ENCODE measurements around the gene TDP1. TPM values are rescaled to one million over a fixed set of nuclear protein-coding genes. Genes with fewer than 3 reads are reported as not detected.
A peak's percentile ranks its signal among the peaks of the same experiment; 100 is the strongest.
"Not testable (repeated sequence)": the region's sequence is repeated elsewhere in the genome, so short reads cannot be mapped to it uniquely, and the experiment has no call there.

Gene TDP1
- polyA plus RNA-seq, 1 donor: 29.4 TPM

DNA sequence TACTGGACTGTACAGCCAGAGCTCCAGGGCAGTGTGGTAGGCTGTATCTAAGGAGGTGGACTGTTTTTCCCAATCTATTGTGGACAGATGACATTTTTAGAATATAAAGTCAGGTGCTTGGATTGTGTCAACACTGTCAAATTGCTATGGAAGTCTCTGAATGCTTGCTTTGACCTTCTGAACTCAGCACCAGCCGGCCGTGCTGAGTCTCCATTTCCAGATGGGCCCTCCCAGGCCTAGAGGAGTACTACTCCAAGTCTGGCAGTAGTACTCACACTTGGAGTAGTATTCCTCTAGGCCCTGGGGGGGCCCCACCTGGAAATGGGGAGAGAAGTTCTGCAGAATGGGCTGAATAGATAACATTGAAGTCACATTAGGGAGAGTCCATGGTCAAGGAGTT, 89.9 kb downstream of the TDP1 start:
- DNase-seq: no peak

DNA sequence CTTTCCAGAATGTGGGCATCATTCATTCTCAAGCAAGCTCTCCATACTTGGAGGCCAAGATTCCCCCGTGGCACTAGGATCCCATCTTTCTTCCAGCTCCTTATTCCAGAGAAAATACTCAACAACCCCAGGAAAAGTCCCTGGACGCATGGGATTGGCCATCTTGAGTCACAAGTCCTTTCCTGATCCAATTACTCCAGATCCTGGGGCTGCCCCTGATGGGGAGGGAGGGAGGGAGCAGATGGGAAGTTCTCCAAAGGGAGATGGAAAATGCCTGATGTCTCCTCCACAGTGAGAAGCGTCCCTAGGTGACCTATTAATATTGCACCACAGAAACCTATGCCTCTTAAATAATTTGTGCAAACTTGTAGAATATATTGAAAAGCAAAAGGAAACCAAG, 93.7 kb downstream of the TDP1 start:
- no peak for DNase-seq

DNA sequence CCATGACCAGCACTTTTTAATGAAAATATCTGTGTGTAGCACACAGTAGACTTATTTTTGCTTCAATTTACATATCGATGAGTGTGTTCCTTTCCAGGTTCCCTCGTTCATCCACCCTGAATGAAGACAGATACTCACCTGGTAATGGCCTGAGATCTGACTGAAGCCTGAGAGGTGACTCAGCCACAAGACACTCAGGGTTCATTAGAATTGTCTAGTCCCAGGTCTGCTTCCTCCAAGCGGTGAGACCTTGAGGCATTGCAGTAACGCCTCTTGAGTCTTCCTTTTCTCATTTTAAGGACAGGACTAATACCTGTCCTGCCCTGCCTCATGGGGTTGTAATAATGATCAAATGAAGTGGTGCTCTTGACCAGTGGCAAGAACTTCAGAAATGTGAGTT, 94.5 kb downstream of the TDP1 start:
- no peak for DNase-seq

DNA sequence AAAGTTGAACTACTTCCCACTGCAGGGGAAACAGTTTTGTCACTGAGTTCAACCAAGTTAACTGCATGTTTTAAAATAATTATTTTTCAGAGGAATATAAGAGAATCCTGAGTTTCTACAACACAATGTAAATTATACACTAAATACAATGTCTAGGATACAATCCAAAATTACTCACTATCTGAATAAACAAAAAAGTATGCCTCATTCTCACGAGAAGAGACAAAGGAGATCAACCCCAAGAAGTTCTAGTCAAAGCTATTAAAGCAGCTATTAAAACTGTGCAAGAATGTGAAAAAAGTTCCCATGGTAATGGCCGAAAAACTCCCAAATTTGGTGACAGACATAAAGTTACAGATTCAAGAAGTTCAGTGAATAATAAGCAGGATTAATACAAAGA, 97.3 kb downstream of the TDP1 start:
- no peak for DNase-seq

DNA sequence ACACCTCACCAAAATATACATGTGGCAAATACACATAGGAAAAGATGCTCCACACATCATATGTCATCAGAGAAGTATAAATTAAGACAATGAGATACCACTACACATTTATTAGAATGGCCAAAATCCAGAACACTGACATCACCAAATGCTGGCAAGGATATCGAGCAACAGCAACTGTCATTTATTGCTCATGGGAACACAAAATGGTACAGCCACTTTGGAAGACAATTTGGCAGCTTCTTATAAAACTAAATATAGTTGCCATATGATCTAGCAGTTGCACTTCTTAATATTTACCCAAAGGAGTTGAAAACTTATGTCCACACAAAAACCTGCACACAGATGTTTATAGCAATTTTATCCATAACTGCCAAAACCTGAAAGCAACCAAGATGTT, 99.1 kb downstream of the TDP1 start:
- no peak for DNase-seq

DNA sequence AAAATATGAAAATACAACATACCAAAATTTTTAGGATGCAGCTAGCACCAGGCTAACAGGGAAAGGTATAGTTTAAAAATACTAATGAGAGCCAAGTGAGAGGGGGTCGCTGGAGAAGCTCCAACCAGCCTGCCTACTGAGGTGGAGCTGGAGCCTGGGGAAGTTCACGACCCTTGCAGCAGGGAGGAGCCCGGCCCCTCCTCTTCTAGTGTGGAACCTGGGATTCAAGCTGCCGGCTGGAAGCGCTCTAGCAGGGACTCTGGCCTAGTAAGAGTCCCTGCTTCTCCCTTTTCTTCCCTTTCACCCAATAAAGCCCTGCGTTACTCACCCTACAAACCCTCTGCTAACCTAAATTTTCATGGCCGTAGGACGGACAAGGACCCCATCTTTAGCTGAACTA, 101.1 kb downstream of the TDP1 start:
- DNase-seq: no peak

DNA sequence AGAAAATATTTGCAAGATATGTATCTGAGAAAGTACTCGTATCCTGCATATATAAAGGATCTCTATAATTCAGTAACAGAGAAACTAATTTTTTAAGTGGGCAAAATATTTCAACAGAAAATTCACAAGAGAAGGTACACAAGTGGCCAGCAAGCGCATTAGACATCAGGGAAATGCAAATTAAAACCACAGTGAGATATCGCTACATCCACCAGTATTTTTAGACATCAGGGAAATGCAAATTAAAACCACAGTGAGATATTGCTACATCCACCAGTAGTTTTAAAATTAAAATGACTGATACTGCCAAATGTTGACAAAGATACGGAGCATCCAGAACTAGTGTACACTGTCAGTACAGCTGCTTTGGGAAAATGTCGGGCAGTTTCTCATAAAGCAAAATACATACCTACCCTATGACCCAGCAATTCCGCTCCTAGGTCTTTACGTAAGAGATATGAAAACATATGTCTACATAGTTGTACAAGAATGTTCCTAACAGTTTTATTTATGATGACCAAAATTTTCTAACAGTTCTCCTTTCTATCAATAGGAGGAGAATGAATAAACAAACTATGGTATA, 103.2 kb downstream of the TDP1 start:
- DNase-seq: no peak

DNA sequence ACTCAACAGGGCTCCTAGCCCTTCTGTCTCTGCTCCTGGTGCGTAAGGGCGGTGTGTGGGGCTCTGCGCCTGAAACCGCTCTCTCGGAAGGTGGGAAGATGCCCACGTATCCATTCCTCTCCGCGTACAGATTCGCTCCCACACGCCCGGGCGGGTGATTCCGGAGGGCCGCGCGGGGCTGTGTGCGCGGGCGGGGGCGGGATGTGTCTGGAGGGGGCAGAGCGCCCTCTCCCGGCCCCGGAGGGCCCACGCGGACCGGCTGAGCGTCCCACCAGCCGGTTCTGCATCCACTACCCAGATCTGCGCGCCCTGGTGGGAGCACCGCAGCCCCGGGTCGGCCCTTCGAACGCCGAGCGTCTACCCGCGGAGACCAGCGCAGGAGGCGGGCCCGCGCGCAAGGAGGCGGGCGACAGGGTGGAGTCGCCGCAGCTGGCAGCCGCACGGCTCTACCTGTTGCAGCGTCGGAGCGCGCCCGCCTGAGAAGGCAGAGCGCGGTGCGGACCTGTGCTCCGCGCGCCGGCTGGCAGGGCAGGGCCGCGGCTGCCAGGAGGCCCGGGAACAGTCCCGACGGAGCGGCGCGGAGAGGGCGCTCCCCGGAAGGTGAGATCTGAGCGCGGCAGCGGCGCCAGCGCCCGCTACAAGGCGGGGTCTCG, 104.7 kb downstream of the TDP1 start:
- DNase-seq: peak; percentile 53

DNA sequence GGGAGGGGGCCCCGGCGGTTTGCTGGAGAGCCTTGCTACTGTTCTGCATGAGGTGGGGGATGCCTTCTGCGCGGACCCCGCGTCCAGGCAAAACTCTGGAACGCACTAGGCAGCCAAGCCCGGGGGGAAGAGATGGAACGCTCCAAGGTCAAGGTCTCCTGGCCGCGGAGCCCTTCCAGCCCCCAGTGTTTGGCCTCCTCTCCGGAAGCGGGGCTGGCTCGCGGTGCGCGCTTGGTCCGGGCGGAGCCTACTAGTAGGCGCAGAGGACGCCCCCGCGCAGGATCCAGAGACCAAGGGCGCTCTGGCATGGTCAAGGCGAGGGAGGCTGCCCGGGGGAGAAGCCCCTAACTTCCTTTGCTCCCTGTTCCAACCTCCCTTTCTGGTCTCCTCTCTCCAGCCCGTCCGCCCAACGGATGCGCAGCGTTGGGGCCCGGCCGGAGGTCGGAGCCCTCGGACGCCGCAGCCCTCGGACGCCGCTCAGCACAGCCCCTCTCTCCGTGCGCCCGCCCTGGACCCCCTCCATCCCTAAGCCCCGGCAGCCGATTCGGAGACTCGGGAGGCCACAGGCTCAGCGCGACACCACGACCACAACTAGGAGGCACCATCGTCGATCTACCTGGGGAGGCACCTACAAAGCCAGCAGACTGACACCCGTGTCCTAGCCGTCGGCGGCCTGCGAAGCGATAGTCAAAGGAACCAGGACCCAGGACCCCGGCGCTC, 105.4 kb downstream of the TDP1 start:
- DNase-seq: no peak

DNA sequence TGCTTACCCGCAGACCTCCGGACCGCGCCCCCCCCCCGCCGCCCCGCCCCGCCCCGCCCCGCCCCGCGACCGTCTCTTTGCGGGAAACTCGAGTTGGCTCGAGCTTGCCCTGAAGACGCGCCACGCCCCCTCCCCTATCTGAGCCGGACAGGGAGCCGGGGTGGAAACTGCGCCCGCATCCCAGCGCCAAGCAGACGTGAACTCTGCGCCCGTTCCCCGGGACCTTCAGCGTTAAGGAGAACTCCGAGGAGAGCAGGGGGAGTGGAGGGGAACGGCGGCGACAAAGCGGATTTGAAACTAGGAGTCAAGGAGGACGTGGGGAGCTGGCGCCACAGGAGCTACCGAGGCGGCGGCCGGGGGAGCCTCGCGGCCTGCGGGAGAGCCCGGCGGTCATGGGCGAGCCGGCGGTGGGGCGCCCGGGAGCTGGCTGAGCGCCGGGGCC, 106.0 kb downstream of the TDP1 start, which contains the start of gene KCNK13:
TSS of gene KCNK13 (plus strand) at position 310 of the 442 bp plus-strand sequence. CDS start 212 bp downstream, outside the sequence.
- DNase-seq: no peak

DNA sequence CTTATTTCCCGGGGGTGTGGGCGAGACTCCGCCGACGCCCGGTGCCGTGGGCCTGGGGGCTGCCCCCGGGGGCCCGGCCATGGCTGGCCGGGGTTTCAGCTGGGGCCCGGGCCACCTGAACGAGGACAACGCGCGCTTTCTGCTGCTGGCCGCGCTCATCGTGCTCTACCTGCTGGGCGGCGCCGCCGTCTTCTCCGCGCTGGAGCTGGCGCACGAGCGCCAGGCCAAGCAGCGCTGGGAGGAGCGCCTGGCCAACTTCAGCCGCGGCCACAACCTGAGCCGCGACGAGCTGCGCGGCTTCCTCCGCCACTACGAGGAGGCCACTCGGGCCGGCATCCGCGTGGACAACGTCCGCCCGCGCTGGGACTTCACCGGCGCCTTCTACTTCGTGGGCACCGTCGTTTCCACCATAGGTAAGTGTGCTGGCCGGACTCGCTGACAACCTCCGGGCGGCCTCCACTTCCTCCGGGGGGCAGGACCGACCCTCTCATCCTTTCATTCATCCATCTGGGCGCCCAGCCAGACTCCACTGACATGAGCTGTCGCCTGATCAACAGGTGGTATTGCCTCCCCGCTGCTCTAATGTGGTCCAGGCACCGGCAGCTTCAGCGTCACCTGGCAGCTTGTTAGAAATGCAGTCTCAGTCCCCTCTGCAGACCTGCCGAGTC, 106.5 kb downstream of the TDP1 start:
- no peak for DNase-seq

DNA sequence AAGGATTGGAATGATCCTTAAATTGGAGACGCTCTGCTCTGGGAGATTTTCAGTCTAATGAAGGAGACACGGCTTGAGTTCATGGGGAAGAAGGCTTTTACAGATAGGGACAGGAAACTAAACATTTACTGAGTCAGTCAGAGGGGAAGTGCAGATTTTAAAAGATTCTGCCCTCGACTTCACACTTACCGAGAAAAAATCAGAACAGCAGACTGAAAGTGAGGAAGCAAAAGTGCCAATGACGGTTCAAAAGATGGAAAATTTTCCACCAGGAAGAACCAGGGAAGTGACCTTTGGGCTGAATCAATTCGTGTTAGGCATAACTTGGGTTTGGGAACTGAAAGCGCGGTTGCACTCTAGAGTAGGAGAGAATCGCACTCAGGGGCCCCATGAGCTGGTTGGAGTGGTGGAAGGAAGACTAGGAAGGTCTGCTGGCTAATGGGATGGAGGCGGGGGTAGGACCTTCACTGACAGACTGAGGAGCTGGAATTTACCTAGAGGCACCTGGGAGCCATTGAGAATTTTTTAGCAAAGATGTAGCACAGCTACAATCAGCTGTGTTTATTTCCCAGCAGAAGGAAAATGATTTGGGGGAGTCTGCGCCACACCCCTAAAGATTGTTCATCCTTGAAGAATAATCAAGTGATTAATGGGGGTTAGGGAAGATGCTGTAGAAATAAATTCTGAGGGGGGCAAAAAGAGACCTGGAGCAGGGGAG, 107.3 kb downstream of the TDP1 start:
- DNase-seq: no peak

DNA sequence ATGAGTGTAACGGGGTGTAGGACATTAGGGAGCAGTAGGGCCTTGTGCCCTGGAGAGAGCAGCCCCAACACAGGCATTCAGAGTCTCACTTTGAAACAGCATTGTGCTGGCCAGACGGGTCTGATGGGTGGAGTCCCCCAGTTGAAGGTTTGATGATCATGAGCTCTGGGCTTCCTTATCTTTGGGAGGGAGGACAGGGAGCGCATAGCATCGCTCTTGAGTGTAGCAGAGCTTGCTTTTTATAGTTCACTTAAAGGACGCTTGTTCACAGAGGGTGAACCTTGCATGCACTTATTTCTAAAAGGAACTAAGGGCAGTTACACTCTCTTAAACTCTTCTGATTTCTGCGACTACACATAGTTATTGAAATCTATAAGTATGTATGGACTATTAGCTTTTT, 116.6 kb downstream of the TDP1 start:
- DNase-seq: no peak

DNA sequence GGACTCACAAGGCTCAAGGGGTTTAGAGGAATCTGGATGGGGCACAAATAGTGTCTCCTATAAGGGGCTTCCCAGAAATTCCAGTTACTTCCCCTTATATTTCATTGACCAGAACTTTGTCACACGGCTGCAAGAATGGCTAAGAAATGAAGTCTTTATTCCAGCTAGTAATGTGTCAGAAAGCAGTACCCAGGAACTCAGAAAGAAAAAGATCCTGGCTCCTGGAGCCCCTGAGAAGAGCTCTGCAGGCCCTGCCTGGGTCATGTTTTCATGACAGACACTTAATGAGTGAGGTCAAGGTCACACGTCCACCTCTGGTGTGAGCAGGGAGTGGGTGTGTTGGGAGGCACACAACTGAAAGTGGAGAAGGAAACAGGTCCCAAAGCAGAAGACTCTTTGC, 123.8 kb downstream of the TDP1 start:
- no peak for DNase-seq

DNA sequence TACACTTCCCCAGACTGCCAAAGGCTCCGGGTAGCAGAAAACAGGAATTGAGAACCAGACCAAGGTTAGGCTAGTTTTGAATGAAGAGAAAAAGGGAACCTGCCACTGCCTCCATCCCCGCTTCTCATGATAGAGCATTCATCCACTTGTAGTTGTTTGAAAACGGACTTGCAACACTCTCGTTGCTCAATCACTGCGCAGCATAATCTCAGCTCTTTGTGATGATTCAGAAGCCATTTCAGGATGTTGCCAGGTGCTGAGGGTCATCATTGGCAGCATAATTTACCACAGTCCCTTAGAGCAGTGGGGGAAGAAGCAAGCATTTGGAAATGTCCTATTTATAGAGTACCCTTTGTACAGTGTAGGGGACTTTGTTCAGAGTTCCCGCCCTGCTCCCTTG, 131.7 kb downstream of the TDP1 start:
- DNase-seq: no peak

DNA sequence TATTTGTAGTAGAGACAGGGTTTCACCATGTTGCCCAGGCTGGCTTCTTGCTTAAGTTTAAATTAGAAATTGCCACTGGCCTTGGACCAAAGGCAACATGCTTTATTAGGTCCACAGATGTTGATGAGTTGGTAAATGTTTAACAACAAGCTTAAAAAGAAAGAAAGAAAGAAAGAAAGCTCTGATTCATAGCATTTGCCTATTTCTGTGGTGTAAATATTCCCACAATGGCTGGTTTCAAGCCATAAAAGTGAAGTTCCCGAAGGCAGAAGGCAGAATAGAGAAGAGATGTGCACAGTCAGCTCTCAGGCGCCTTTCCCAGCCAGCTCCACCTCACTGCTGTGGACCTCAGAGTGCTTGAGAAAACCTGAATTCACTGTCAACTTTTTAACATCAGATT, 132.4 kb downstream of the TDP1 start:
- no peak for DNase-seq

DNA sequence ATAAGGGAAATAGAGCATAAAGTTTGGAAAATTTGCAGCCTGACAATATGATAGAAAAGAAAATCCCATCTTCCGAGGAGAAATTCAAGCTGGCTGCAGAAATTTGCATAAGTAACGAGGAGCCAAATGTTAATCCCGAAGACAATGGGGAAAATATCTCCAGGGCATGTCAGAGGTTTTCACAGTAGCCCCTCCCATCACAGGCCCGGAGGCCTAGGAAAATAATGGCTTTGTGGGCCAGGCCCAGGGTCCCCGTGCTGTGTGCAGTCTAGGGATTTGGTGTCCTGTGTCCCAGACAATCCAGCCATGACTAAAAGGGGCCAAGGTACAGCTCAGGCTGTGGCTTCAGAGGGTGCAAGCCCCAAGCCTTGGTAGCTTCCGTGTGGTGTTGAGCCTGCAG, 133.8 kb downstream of the TDP1 start:
- not testable (repeated sequence) for DNase-seq

DNA sequence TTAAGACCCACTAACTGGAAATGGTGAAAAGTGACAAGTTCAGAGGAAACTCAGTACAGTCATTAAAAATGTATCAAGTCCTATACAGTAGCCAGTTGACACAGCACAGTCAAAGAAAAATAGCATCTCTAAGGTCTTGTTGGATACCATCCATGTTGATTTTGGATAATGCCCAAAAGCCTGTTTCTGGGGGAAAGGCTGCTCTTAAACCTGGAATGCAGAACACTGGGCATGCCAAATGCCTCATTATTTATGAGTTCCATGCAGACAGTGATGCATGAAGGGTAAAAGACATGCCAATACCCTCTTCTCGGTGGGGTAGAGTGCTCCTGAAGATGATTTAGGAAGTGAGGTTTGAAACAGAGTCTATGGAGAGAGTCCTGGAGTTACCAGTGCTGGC, 135.7 kb downstream of the TDP1 start:
- DNase-seq: peak; percentile 45

DNA sequence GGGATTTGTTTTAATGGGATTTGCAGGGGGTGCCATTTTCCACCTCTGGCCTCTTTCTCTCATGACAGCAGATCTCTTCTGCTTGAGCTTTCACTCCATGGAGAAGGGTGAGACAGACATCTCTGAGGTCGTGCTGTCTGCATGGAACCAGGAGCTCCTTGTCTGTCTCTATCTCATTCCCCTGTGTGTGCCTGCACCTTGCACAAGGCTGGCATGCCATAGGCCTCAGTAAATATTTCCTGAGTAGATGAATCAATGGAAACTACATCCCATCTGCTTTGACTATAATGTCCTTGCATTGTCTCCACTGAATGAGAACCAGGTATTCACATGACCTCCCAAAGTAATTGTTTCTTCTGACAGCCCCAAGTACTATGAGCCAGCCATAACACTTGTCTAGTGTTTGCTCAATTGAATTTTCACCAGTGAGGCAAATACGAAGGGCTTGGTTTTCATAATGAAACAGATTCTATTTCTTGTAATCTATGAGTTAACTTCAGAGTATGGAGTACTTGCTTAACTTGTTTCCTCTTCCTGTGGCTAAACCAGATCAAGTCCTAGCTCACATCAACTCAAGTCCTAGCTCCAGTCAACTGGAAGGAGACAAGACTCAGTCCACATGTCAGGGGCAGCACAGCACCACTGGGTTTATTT, 138.3 kb downstream of the TDP1 start:
- no peak for DNase-seq
